AG08395 (cell line): ENCODE data around the gene SIRT2.

Source experiments
- DNase-seq: peaks from one replicate; pipeline ENCODE4 v3.0.0; 2012; ENCODE audit warnings: mixed read lengths, low spot score

SIRT2 gene

DNA sequence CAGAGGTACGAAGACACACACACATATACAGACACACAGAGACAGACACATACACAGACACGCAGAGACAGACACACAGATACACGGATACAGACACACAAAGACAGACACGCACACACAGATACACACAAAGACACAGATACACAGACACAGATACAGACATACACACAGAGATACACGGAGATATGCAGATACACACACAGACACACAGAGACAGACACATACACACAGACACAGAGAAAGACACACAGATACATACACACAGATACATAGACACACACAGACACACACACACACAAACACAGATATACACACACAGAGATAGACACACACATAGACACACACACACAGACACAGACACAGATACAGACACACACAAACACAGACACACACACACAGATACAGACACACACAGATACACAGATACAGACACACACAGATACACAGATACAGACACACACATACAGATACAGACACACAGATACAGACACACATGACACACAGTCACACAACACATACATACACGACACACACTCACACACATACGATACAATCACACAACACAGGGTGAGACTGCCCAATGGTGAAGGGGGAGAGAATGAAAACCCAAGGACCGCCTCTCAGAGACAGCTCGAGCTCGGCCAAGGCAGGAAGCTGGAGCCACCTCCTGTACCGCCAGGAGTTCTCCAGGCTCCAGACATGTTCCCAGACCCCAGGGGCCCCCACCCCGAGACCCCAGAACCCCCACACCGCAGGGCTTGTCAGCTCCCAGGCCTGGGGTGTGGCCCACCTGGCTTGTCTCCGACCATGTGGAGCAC, 21.4 kb upstream of the SIRT2 start:
- no peak for DNase-seq

GRCh38 chr19:38919837-38920601, 20.6 kb upstream of the SIRT2 start:
- DNase-seq, result no peak

DNA sequence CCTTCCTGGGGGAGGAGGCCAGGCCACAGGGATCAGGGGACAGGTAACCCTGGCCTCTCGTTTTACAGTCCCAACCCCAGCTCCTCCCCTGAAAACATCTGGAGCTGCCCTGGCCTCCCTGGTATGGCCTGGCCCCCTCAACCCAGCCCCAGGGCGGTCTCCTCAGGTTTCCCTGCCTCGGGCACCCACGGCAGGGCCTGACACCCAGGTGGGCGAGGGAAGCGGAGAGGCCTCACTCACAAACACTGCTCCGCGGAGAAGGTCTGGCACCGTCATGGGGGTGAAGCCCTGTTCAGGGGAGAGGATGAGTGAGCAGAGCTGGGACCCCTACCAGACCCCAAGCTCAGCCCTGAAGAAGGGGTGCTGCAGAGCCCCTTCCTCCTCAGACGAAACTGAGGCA, 19.1 kb upstream of the SIRT2 start:
- DNase-seq, result no peak

GRCh38 chr19:38917921-38918491, 18.6 kb upstream of the SIRT2 start:
- DNase-seq, result no peak

DNA sequence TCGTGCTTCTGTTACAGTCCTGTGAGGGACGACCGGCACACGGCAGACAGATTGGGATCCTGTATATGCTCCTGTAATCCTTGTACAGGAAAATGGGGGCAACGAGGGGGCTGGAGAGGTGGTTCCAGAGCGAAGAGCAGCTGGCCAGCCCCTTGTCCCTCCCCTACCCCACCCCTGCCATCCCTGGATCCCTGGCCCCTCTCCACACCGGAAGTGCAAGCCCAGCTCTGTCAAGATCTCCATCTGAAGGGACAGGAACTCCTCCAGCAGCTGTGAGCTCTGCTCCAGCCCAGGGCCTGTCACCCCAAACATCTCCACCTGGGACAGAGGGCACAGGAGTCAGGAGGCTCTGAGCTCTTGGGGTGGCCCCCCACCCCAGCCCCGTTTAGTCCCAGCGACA, 18.1 kb upstream of the SIRT2 start:
- no peak for DNase-seq

DNA sequence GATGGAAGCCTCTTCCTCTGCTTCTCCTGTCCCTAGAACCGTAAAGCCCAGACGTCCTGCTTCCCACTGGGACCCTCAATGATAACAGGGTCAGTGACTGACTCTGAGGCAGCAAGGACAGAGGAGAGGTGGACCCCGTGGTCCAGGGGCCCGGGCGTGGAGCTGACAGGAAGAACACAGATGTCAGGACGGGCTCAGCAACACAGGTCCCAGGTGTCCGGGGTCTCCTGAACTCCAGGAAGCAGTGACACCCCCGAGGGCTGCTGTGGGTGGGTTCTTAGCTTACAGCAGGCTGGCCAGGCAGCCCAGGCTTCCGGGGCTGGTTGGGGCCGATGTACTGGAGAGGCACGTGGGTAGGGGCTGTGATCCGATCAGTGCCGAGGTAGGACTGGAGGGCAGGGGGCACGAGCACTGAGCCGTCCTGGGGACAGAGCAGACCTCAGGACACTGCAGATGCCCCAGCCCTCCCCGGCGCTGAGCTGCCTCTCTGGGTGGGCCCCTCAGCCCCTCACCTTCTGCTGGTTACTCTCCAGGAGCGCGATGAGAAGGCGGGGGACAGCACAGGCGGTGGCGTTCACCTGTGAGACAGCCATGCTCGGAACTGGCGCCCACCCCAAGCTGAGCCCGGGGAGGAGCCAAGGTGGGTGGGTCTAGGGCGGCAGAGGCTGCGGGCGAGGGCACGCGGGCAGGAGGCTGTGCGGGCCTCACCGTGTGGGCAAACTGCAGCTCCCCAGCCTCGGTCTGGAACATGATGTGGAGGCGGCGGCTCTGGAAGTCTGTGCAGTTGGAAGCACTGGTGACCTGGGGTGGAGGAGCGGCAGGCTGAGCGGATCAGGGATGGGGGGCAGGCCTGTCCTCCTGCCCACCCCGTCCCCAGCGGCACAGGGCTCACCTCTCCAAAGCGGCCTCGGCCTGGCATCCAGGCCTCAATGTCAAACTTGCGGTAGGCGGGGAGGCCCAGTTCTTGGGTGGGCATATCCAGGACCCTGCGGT, 16.2 kb upstream of the SIRT2 start:
- DNase-seq, result no peak

DNA sequence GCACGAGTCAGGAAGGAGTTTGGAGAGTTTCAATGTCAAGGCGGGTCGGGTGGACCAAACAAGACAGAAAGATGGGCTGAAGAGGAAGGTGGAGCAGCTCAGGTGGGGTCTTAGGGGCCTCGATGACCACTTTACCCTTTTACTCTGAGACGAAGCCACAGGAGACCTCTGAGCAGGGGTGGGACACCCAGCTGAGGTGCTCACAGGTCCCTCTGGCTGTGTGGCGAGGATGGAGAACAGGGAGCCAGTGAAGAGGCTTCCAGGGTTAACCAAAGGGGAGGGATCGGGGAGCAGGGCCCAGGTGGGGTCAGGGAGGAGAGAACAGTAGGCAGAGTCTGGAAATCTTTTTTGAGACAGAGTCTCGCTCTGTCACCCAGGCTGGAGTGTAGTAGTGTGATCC, 14.5 kb upstream of the SIRT2 start:
- DNase-seq, result no peak

GRCh38 chr19:38912600-38913514, 13.4 kb upstream of the SIRT2 start:
- no peak for DNase-seq

DNA sequence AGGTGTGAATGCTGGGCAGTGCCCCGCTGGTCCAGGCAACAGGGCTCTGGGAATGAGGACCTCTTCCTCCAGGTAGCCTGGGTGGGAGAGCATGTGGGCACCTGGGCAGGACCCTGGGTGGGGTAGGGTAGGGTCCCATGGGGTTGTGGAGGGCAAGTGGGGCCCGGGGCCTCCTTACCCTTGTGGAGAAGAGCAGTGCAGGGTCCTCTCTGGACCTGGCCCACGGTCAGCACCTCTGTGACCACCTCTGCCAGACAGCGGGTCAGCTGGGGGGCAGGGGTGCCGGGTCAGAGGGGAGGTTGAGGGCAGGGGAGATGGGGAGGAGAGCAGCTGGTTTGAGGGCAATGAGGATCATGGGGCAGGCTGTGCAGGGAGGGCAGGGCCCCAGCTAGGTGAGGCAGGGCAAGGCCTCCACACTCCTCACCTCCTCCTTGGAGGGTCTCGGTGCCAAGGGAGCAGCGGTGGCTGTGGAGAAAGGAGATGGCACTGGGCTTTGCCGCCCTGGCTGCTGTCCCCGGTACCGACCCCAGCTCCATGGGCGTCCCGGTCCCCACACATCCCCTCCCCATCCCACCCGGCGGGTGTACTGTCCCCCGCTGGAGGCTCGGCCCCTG, 12.1 kb upstream of the SIRT2 start:
- DNase-seq, result no peak

GRCh38 chr19:38910488-38910887, 11.1 kb upstream of the SIRT2 start:
- DNase-seq, result no peak

- no peak for DNase-seq
Observed at GRCh38 chr19:38908911-38909310, 9.5 kb upstream of the SIRT2 start.

DNA sequence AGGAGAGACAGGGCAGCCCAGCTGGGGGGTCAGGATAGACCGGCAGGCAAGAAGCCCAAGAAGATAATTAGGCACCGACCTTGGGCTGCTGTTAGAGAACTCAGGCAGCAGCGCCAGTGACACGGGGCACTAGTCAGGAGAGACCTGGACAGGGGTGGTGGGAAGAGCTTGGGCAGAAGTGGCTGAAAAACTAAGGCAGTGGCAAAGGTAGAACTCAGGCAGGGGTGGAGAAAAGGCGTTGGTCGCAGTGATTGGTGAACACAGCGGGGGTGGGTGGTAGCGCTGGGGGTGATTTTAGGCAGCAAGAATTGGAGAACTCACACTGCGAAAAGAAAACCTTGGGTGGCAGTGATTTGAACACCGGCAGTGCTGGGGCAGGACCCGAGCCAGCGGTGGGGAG, 8.3 kb upstream of the SIRT2 start:
- no peak for DNase-seq

DNA sequence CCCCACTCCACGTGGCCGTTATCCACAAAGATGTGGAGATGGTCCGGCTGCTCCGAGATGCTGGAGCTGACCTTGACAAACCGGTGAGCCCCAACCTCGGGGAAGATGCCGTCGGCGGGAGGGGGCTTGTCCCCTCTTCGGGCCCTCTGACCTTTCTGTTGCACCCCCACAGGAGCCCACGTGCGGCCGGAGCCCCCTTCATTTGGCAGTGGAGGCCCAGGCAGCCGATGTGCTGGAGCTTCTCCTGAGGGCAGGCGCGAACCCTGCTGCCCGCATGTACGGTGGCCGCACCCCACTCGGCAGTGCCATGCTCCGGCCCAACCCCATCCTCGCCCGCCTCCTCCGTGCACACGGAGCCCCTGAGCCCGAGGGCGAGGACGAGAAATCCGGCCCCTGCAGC, 7.8 kb upstream of the SIRT2 start:
- DNase-seq, result no peak

DNA sequence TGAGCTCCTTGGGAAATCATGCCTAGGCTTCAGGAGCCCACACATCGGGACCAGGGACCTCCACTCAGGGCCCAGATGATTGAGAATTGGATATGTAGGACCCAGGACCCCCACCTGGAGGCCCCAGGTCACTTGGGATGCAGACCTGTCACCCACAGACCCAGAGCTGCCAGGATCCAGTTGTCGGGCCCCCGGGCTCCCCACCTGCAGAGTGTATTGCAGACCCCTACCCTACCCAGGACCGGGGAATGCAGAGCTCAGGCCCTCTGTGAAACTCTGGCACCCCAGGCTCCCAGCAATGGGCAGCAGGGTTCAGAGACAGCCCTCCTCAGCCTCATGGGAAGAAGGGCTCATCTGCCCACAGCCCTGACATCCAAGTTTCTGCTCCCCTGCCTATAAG, 6.2 kb upstream of the SIRT2 start:
- no peak for DNase-seq

DNA sequence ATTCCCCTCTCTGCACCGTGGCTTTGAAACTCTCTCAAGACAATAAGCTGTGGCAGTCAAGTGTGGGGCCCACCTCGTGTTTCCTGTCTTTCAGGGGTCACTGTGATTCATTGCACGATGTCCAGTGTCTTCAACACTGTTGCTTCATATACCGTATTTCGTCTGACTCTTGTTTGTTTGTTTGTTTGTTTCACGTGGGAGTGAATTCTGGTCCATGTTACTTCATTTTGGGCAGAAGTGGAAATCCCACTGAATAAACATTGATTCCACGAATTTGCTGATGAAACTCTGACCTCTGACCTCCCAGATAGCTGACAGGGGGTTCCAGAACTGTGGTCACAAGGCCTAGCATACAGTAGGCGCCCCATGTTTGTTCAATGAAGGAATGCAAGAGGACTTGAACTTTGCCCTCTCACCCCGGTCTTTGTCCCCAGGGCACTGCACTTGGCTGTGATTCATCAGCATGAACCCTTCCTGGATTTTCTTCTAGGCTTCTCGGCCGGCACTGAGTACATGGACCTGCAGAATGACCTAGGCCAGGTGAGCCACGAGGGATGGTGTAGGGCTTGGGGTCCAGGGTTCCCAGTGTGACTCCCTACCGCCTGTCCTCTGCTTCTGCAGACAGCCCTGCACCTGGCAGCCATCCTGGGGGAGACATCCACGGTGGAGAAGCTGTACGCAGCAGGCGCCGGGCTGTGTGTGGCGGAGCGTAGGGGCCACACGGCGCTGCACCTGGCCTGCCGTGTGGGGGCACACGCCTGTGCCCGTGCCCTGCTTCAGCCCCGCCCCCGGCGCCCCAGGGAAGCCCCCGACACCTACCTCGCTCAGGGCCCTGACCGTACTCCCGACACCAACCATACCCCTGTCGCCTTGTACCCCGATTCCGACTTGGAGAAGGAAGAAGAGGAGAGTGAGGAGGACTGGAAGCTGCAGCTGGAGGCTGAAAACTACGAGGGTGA, 5.4 kb upstream of the SIRT2 start:
- DNase-seq, result no peak

DNA sequence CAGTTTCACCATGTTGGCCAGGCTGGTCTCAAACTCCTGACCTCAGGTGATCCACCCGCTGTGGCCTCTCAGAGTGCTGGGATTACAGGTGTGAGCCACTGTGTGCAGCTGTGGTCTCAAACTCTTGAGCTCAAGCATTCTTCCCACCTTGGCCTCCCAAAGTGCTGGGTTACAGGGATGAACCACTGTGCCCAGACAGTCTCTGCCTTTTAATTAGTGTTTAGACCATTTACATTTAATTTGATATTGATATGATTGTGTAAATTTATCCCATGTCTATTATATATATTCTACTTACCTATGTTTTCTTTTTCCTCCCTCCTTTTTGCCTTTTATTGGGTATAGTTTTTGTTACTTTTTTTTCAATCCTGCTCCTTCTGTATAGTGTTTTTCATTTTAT, 2.3 kb upstream of the SIRT2 start:
- no peak for DNase-seq

DNA sequence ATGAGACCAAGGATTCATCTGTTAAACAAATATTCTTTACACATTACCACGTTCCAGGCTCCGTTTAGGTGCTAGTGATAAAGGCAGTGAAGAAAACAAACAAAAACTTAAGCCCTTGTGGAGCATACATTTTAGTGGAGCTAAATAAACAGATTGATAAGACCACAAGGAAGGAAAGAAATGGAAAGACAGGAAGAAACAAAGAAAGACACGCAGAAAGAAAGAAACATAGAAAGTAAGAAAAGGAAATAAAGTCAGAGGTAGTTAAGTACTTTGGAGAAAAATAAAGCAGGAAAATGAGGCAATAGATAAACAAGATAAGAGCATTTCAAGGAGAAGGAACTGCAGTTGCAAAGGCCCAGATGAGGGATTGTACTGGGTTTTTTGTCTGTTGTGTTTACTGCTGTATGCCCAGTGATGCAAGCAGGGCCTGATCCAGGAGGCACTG, 1.3 kb upstream of the SIRT2 start:
- DNase-seq, result no peak

- DNase-seq, result no peak
Observed at GRCh38 chr19:38900202-38900629, 798 bp upstream of the SIRT2 start.

DNA sequence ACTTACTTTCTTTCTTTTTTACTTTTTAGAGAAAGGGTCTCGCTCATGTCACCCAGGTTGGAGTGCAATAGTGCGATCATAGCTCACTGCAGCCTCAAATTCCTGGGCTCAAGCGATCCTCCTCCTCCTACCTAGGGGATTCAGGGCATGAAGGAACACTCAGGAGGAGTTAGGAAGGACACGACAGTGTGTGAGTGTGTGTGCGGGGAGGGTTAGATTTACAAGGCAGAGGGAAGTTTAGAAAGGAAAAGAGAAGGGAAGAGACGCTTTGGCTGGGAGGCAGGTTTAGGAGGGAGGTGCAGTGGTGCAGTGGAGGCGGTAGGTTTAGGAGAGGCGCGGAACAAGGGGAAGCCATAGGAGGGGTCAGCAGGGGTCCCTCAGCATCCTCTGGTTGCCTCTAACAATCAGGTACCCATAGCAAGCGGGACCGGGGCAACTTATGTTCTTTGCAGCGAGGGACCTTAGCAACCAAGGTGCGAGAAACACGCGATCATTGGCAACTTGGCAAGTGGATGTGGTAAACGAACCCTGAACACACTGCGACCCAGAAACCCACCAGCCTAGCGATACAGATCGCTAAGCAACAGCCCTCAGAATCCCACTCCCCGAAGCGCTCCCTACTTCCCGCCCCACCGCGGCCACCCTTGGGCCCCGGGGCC, 501 bp downstream of the SIRT2 start:
- peak; percentile 20 for DNase-seq
